Activated CD4-positive, alpha-beta T cell treated with anti-CD3 and anti-CD28 coated beads, Interleukin-2, amount 10 ng/mL, durations not matched to agents 7 days and 5 days (primary cell): ENCODE results near the gene CNGB1. TPM values are rescaled to one million over a fixed set of nuclear protein-coding genes. Genes with fewer than 3 reads are reported as not detected.
"Not testable (repeated sequence)": the region's sequence is repeated elsewhere in the genome, so short reads cannot be mapped to it uniquely, and the experiment has no call there.

ENCODE experiments used
- CTCF ChIA-PET: fragments of 350-600 bp; sonication (Branson Sonifier 250); formaldehyde crosslinking; loops from one replicate; lab custom pipeline; 2021; ENCODE audit warnings: antibody characterized with exemption; lab: Charles Lee
- POLR2A ChIA-PET: fragments of 350-600 bp; sonication (Branson Sonifier 250); formaldehyde crosslinking; loops from one replicate; lab custom pipeline; 2021; ENCODE audit warnings: antibody characterized with exemption; lab: Charles Lee
- DNase-seq: peaks from one replicate; pipeline ENCODE4 v3.0.0-alpha.2; 2020
- H3K27ac Mint-ChIP-seq: one replicate; pipeline ENCODE4 v1.8.0; 2021; ENCODE audit warnings: mild to moderate bottlenecking, moderate library complexity, mixed read lengths
- H3K27me3 Mint-ChIP-seq: one replicate; pipeline ENCODE4 v1.8.0; 2021; ENCODE audit warnings: mixed read lengths
- H3K36me3 Mint-ChIP-seq: one replicate; pipeline ENCODE4 v1.8.0; 2021; ENCODE audit warnings: low read depth, mixed read lengths
- H3K4me1 Mint-ChIP-seq: one replicate; pipeline ENCODE4 v1.8.0; 2021; ENCODE audit warnings: mixed read lengths
- H3K4me3 Mint-ChIP-seq: one replicate; pipeline ENCODE4 v1.8.0; 2021; ENCODE audit warnings: mild to moderate bottlenecking, moderate library complexity, mixed read lengths
- H3K9me3 Mint-ChIP-seq: one replicate; pipeline ENCODE4 v1.8.0; 2021; ENCODE audit warnings: mixed read lengths
- total RNA-seq, 2 experiments: library from RNA; stranded (reverse); gene quantifications; one replicate each; pipeline ENCODE4 v1.2.3, GENCODE V29; 2021

CNGB1 gene
- total RNA-seq, 2 experiments from 2014 or later = not detected

- DNase-seq = no peak
- no peaks in the 10 kb centered on the region for H3K36me3 Mint-ChIP-seq
- H3K4me1 Mint-ChIP-seq = no peaks in the 10 kb centered on the region
- H3K9me3 Mint-ChIP-seq = no peaks in the 10 kb centered on the region
- H3K27me3 Mint-ChIP-seq = peaks cover 24% of the 10 kb centered on the region
- ChIA-PET CTCF (interaction anchor here (0.9 to 1.7 kb wide), 4 partner anchors 11 to 298 kb away, joined by 3 to 4 read pairs (median 3); no protein-coding TSS in a partner anchor), POLR2A (interaction anchor here (0.5 to 0.6 kb wide), 2 partner anchors 170 to 963 kb away, joined by 3 read pairs; no protein-coding TSS in a partner anchor)
- no peak overlapping the region for H3K4me3 Mint-ChIP-seq
- H3K27ac Mint-ChIP-seq = no peak overlapping the region
Observed at GRCh38 chr16:57862698-57863433, 108.1 kb downstream of the CNGB1 start.

- CTCF ChIA-PET = interaction anchor here (0.6 to 1.1 kb wide), 3 partner anchors 8 to 102 kb away, joined by 3 to 6 read pairs (median 4); no protein-coding TSS in a partner anchor
- no peaks in the 10 kb centered on the region for H3K4me1 Mint-ChIP-seq
- H3K4me3 Mint-ChIP-seq = no peak overlapping the region
- POLR2A ChIA-PET = no interaction called here
- H3K27ac Mint-ChIP-seq = no peak overlapping the region
- H3K27me3 Mint-ChIP-seq = peaks cover 26% of the 10 kb centered on the region
- no peaks in the 10 kb centered on the region for H3K9me3 Mint-ChIP-seq
- DNase-seq = no peak
- no peaks in the 10 kb centered on the region for H3K36me3 Mint-ChIP-seq
Observed at GRCh38 chr16:57859331-57859730, 111.6 kb downstream of the CNGB1 start.

- ChIA-PET POLR2A (no interaction called here), CTCF (interaction anchor here (1.1 kb wide), 1 partner anchor 9 kb away, joined by 6 read pairs; no protein-coding TSS in a partner anchor)
- Mint-ChIP-seq H3K27ac (no peak overlapping the region), H3K4me1 (no peaks in the 10 kb centered on the region), H3K27me3 (peaks cover 25% of the 10 kb centered on the region), H3K36me3 (no peaks in the 10 kb centered on the region), H3K4me3 (no peak overlapping the region), H3K9me3 (no peaks in the 10 kb centered on the region)
- no peak for DNase-seq
Observed at GRCh38 chr16:57858635-57859034, 112.3 kb downstream of the CNGB1 start.

- H3K36me3 Mint-ChIP-seq, H3K4me1 Mint-ChIP-seq, DNase-seq, POLR2A ChIA-PET, H3K9me3 Mint-ChIP-seq, H3K27ac Mint-ChIP-seq, H3K4me3 Mint-ChIP-seq: not testable (repeated sequence)
- CTCF ChIA-PET = interaction anchor here (1.1 kb wide), 1 partner anchor 13 kb away, joined by 3 read pairs; no protein-coding TSS in a partner anchor
- H3K27me3 Mint-ChIP-seq = peaks cover 21% of the 10 kb centered on the region
Observed at GRCh38 chr16:57857991-57858390, 112.9 kb downstream of the CNGB1 start.

GRCh38 chr16:57855188-57855587 lies 115.7 kb downstream of the CNGB1 start:
- CTCF ChIA-PET = no interaction called here
- POLR2A ChIA-PET = no interaction called here
- Mint-ChIP-seq H3K4me1 (no peaks in the 10 kb centered on the region), H3K36me3 (no peaks in the 10 kb centered on the region), H3K27ac (no peak overlapping the region), H3K27me3 (peaks cover 14% of the 10 kb centered on the region), H3K4me3 (no peak overlapping the region), H3K9me3 (no peaks in the 10 kb centered on the region)
- no peak for DNase-seq

- no peak overlapping the region for H3K27ac Mint-ChIP-seq
Observed at GRCh38 chr16:57852189-57852588, 118.7 kb downstream of the CNGB1 start.

GRCh38 chr16:57848181-57848580 lies 122.7 kb downstream of the CNGB1 start:
- H3K4me1 Mint-ChIP-seq = peaks cover 6% of the 10 kb centered on the region
- no peaks in the 10 kb centered on the region for H3K9me3 Mint-ChIP-seq
- no peak for DNase-seq
- CTCF ChIA-PET = interaction anchor here (1.2 kb wide), 1 partner anchor 243 kb away, joined by 4 read pairs; no protein-coding TSS in a partner anchor
- no peak overlapping the region for H3K4me3 Mint-ChIP-seq
- peaks cover 4% of the 10 kb centered on the region for H3K27me3 Mint-ChIP-seq
- no peak overlapping the region for H3K27ac Mint-ChIP-seq
- H3K36me3 Mint-ChIP-seq = no peaks in the 10 kb centered on the region
- POLR2A ChIA-PET = no interaction called here

More at GRCh38 chr16:57852189-57852588, 118.7 kb downstream of the CNGB1 start:
- H3K36me3 Mint-ChIP-seq = no peaks in the 10 kb centered on the region
- H3K27me3 Mint-ChIP-seq = peaks cover 8% of the 10 kb centered on the region
- no peaks in the 10 kb centered on the region for H3K9me3 Mint-ChIP-seq
- H3K4me1 Mint-ChIP-seq = no peaks in the 10 kb centered on the region
- POLR2A ChIA-PET = no interaction called here
- CTCF ChIA-PET = interaction anchor here (1.3 kb wide), 1 partner anchor 11 kb away, joined by 4 read pairs; no protein-coding TSS in a partner anchor
- DNase-seq = no peak
- no peak overlapping the region for H3K4me3 Mint-ChIP-seq

GRCh38 chr16:57846931-57847330 lies 124.0 kb downstream of the CNGB1 start:
- H3K4me3 Mint-ChIP-seq, CTCF ChIA-PET, H3K36me3 Mint-ChIP-seq, H3K27me3 Mint-ChIP-seq, DNase-seq, H3K4me1 Mint-ChIP-seq, H3K27ac Mint-ChIP-seq, H3K9me3 Mint-ChIP-seq, POLR2A ChIA-PET: not testable (repeated sequence)

GRCh38 chr16:57846078-57846697 lies 124.7 kb downstream of the CNGB1 start:
- peaks cover 4% of the 10 kb centered on the region for H3K27me3 Mint-ChIP-seq
- POLR2A ChIA-PET = no interaction called here
- CTCF ChIA-PET = no interaction called here
- no peaks in the 10 kb centered on the region for H3K9me3 Mint-ChIP-seq
- H3K4me1 Mint-ChIP-seq = peaks cover 6% of the 10 kb centered on the region
- no peak for DNase-seq
- no peaks in the 10 kb centered on the region for H3K36me3 Mint-ChIP-seq
- H3K4me3 Mint-ChIP-seq = no peak overlapping the region
- H3K27ac Mint-ChIP-seq = no peak overlapping the region

GRCh38 chr16:57845115-57845514 lies 125.8 kb downstream of the CNGB1 start:
- H3K36me3 Mint-ChIP-seq = no peaks in the 10 kb centered on the region

GRCh38 chr16:57844416-57845030 lies 126.4 kb downstream of the CNGB1 start:
- POLR2A ChIA-PET = no interaction called here
- no peaks in the 10 kb centered on the region for H3K9me3 Mint-ChIP-seq
- CTCF ChIA-PET = interaction anchor here (0.7 kb wide), 2 partner anchors 13 to 393 kb away, joined by 3 to 5 read pairs; no protein-coding TSS in a partner anchor
- DNase-seq = no peak
- no peak overlapping the region for H3K4me3 Mint-ChIP-seq
- H3K36me3 Mint-ChIP-seq = no peaks in the 10 kb centered on the region
- peaks cover 6% of the 10 kb centered on the region for H3K4me1 Mint-ChIP-seq
- peaks cover 2% of the 10 kb centered on the region for H3K27me3 Mint-ChIP-seq
- H3K27ac Mint-ChIP-seq = no peak overlapping the region

More at GRCh38 chr16:57845115-57845514, 125.8 kb downstream of the CNGB1 start:
- CTCF ChIA-PET = interaction anchor here (0.7 kb wide), 1 partner anchor 13 kb away, joined by 3 read pairs; no protein-coding TSS in a partner anchor
- POLR2A ChIA-PET = no interaction called here
- no peaks in the 10 kb centered on the region for H3K9me3 Mint-ChIP-seq
- no peak overlapping the region for H3K4me3 Mint-ChIP-seq
- DNase-seq = no peak
- H3K27me3 Mint-ChIP-seq = peaks cover 2% of the 10 kb centered on the region
- no peak overlapping the region for H3K27ac Mint-ChIP-seq
- H3K4me1 Mint-ChIP-seq = peaks cover 6% of the 10 kb centered on the region

- H3K36me3 Mint-ChIP-seq = no peaks in the 10 kb centered on the region
- CTCF ChIA-PET = no interaction called here
Observed at GRCh38 chr16:57843400-57843799, 127.5 kb downstream of the CNGB1 start.

More at GRCh38 chr16:57843400-57843799, 127.5 kb downstream of the CNGB1 start:
- peaks cover 6% of the 10 kb centered on the region for H3K4me1 Mint-ChIP-seq
- H3K9me3 Mint-ChIP-seq = no peaks in the 10 kb centered on the region
- POLR2A ChIA-PET = no interaction called here
- no peak overlapping the region for H3K4me3 Mint-ChIP-seq
- H3K27ac Mint-ChIP-seq = peak overlapping the region; percentile 25
- peaks cover 4% of the 10 kb centered on the region for H3K27me3 Mint-ChIP-seq
- no peak for DNase-seq
